Fibroblast of lung (primary cell): ENCODE measurements around the gene ANKRD28. TPM values are rescaled to one million over a fixed set of nuclear protein-coding genes. Genes with fewer than 3 reads are reported as not detected.

Experiments
- DNase-seq, 2 donors: peaks; one replicate each; pipeline versions ENCODE4 v3.0.0 to v3.0.0-alpha.2; 2010; ENCODE audit warnings: low read depth in 2 of 2
- H2AFZ ChIP-seq: 2 replicates; pipeline ENCODE4 v1.5.1; 2012; ENCODE audit warnings: low read length, control low read depth, inconsistent platforms
- H3K27ac ChIP-seq: 2 replicates; pipeline ENCODE4 v1.5.1; 2011; ENCODE audit warnings: low read length, control low read depth; ENCODE audit not compliant: insufficient read depth
- H3K27me3 ChIP-seq: 2 replicates; pipeline ENCODE4 v1.5.1; 2011; ENCODE audit warnings: mild to moderate bottlenecking, low read length; ENCODE audit not compliant: control insufficient read depth, insufficient read depth
- H3K36me3 ChIP-seq: 2 replicates; pipeline ENCODE4 v1.5.1; 2011; ENCODE audit warnings: low read length; ENCODE audit not compliant: control insufficient read depth, insufficient read depth
- H3K4me1 ChIP-seq: 2 replicates; pipeline ENCODE4 v1.5.1; 2011; ENCODE audit warnings: low read length; ENCODE audit not compliant: control insufficient read depth, insufficient read depth; ENCODE audit errors: extremely low read depth
- H3K4me2 ChIP-seq: 2 replicates; pipeline ENCODE4 v1.5.1; 2011; ENCODE audit warnings: low read length, control low read depth; ENCODE audit not compliant: insufficient read depth; ENCODE audit errors: extremely low read depth
- H3K4me3 ChIP-seq, 4 experiments: fragments of 200-600 bp in 1 of 4; sonication (generic) in 1 of 4; replicated peaks in 1 of 4; 2 replicates each; pipeline ENCODE4 v1.5.1; 2011 to 2016; ENCODE audit warnings: low read length in 4 of 4, low read depth in 3 of 4, mild to moderate bottlenecking in 3 of 4, control low read depth in 2 of 4, inconsistent platforms in 1 of 4, mixed read lengths in 1 of 4; ENCODE audit not compliant: insufficient read depth in 1 of 4; ENCODE audit errors: control extremely low read depth in 1 of 4
- H3K79me2 ChIP-seq: 2 replicates; pipeline ENCODE4 v1.5.1; 2012; ENCODE audit warnings: mild to moderate bottlenecking, low read length, inconsistent platforms; ENCODE audit not compliant: control insufficient read depth, insufficient read depth
- H3K9ac ChIP-seq: 2 replicates; pipeline ENCODE4 v1.5.1; 2011; ENCODE audit warnings: mild to moderate bottlenecking, low read length, control low read depth; ENCODE audit not compliant: insufficient read depth
- H3K9me3 ChIP-seq: 2 replicates; pipeline ENCODE4 v1.5.1; 2012; ENCODE audit warnings: low read depth, low read length; ENCODE audit not compliant: control insufficient read depth, insufficient read depth
- H4K20me1 ChIP-seq: 2 replicates; pipeline ENCODE4 v1.5.1; 2011; ENCODE audit warnings: low read length; ENCODE audit not compliant: control insufficient read depth, insufficient read depth; ENCODE audit errors: extremely low read depth
- CTCF ChIP-seq, 2 donors: IDR thresholded peaks in 1 of 2; conservative IDR thresholded peaks in 1 of 2; 1 replicate in 1 of 2; 2 replicates in 1 of 2; pipeline ENCODE4 v1.5.1; 2011 to 2012; ENCODE audit warnings: low read length in 2 of 2, control low read depth in 1 of 2, inconsistent platforms in 1 of 2, low read depth in 1 of 2, mild to moderate bottlenecking in 1 of 2
- EZH2 ChIP-seq: IDR thresholded peaks from 2 replicates; pipeline ENCODE4 v1.5.1; 2012; ENCODE audit warnings: low read length, control low read depth, mild to moderate bottlenecking; ENCODE audit errors: missing control alignments
- polyA plus RNA-seq, 2 donors: library from polyadenylated mRNA; depleted of rRNA in 1 of 2; stranded (reverse) in 1 of 2; unstranded in 1 of 2; fragments of >200 nt; gene quantifications; 2 replicates each; pipeline ENCODE4 v1.2.1, GENCODE V29; 2011 to 2012; ENCODE audit warnings: missing spikeins in 1 of 2
- total RNA-seq: library from RNA; depleted of rRNA; stranded (reverse); fragments of >200 nt; gene quantifications from 2 replicates; pipeline ENCODE4 v1.2.1, GENCODE V29; 2014

The ANKRD28 gene
- total and polyA plus RNA-seq, 2 donors (not counting 1 experiment from before 2014, with no cell fraction given), result 82.3 to 222 TPM

- H3K36me3 ChIP-seq, result peaks cover 6% of the 10 kb centered on the region
- TF ChIP-seq EZH2, result no peak
- no peak for TF ChIP-seq CTCF (conservative IDR thresholded peaks at IDR 0.05 in 1 of 2, IDR thresholded peaks at IDR 0.05 in 1 of 2; ENCODE audit: low read depth in 1 of 2, low read length in 2 of 2)
- no peaks in the 10 kb centered on the region for H3K27me3 ChIP-seq
- H2AFZ ChIP-seq, result no peak overlapping the region
- no peaks in the 10 kb centered on the region for H3K79me2 ChIP-seq
- DNase-seq, result no peak
- H3K9me3 ChIP-seq, result no peaks in the 10 kb centered on the region
- no peaks in the 10 kb centered on the region for H4K20me1 ChIP-seq
- no peak overlapping the region for H3K4me2 ChIP-seq
- no peak overlapping the region for H3K4me3 ChIP-seq
- no peak overlapping the region for H3K9ac ChIP-seq
- no peak overlapping the region for H3K27ac ChIP-seq
- H3K4me1 ChIP-seq, result no peaks in the 10 kb centered on the region
Observed at GRCh38 chr3:15673536-15673935, 124.2 kb downstream of the ANKRD28 start.

GRCh38 chr3:15667484-15667883 is 130.3 kb downstream of the ANKRD28 start:
- no peak for DNase-seq
- H3K4me3 ChIP-seq, result no peak overlapping the region
- H3K4me2 ChIP-seq, result no peak overlapping the region
- TF ChIP-seq EZH2 (no peak), CTCF (conservative IDR thresholded peaks at IDR 0.05 in 1 of 2, IDR thresholded peaks at IDR 0.05 in 1 of 2; ENCODE audit: low read depth in 1 of 2, low read length in 2 of 2) (no peak)
- no peak overlapping the region for H3K9ac ChIP-seq
- H2AFZ ChIP-seq, result no peak overlapping the region
- H3K9me3 ChIP-seq, result no peaks in the 10 kb centered on the region
- H4K20me1 ChIP-seq, result no peaks in the 10 kb centered on the region
- peaks cover 4% of the 10 kb centered on the region for H3K36me3 ChIP-seq
- H3K4me1 ChIP-seq, result no peaks in the 10 kb centered on the region
- no peaks in the 10 kb centered on the region for H3K79me2 ChIP-seq
- H3K27ac ChIP-seq, result no peak overlapping the region
- H3K27me3 ChIP-seq, result no peaks in the 10 kb centered on the region

GRCh38 chr3:15666277-15666676 is 131.5 kb downstream of the ANKRD28 start:
- no peaks in the 10 kb centered on the region for H3K79me2 ChIP-seq
- no peak for DNase-seq
- no peaks in the 10 kb centered on the region for H4K20me1 ChIP-seq
- no peak overlapping the region for H3K4me3 ChIP-seq
- no peaks in the 10 kb centered on the region for H3K4me1 ChIP-seq
- H3K9ac ChIP-seq, result no peak overlapping the region
- H3K9me3 ChIP-seq, result no peaks in the 10 kb centered on the region
- H3K27me3 ChIP-seq, result no peaks in the 10 kb centered on the region
- peaks cover 4% of the 10 kb centered on the region for H3K36me3 ChIP-seq
- no peak overlapping the region for H3K4me2 ChIP-seq
- H3K27ac ChIP-seq, result no peak overlapping the region
- TF ChIP-seq EZH2 (no peak), CTCF (conservative IDR thresholded peaks at IDR 0.05 in 1 of 2, IDR thresholded peaks at IDR 0.05 in 1 of 2; ENCODE audit: low read depth in 1 of 2, low read length in 2 of 2) (no peak)
- H2AFZ ChIP-seq, result no peak overlapping the region
